Lower leg skin (tissue), 4 donors: ENCODE data around the gene FAM120C. TPM values are rescaled to one million over a fixed set of nuclear protein-coding genes. Genes with fewer than 3 reads are reported as not detected.

Experiments used
- DNase-seq, 2 donors: peaks; one replicate each; pipeline ENCODE4 v3.0.0-alpha.2; 2019; ENCODE audit warnings: low spot score in 2 of 2
- H3K4me3 ChIP-seq: fragments of 200-600 bp; sonication (generic); 2 replicates; pipeline ENCODE4 v1.5.1; 2017; ENCODE audit warnings: mild to moderate bottlenecking, low read depth; ENCODE audit not compliant: poor library complexity, severe bottlenecking
- CTCF ChIP-seq, 3 donors: fragments of 450-650 bp; IDR thresholded peaks; one replicate each; pipeline ENCODE4 v1.5.1; 2016; ENCODE audit warnings: antibody characterized with exemption in 3 of 3, mild to moderate bottlenecking in 3 of 3, moderate library complexity in 2 of 3
- POLR2A ChIP-seq, 2 donors: fragments of 450-650 bp; IDR thresholded peaks; one replicate each; pipeline ENCODE4 v1.6.1; 2016 to 2017; ENCODE audit warnings: antibody characterized with exemption in 2 of 2, mild to moderate bottlenecking in 1 of 2, moderate library complexity in 1 of 2
- WGBS, 2 donors: methylation state at CpG; one replicate each; pipeline ENCODE4 v1.1.5; 2018; 5-methylcytosine and 5-hydroxymethylcytosine counted together
- intact Hi-C: fragments of 100-400 bp; cut with DNase I; formaldehyde crosslinking; loops from one replicate; pipeline ENCODE4 v1.15.0; 2023; ENCODE audit warnings: low total_unique reads
- total RNA-seq, 4 donors: library from RNA; depleted of rRNA; stranded (reverse); fragments of >200 nt; gene quantifications; one replicate each; pipeline ENCODE4 v1.1.0, GENCODE V29; 2016

FAM120C gene
- total RNA-seq, 4 donors from 2014 or later: 6.1 to 9.7 (median 8.2) TPM

- WGBS, 2 donors: 0 to 52% methylated on average over 56 to 65 of the region's 66 CpGs
- peak; percentile 92 to 98 for DNase-seq
- intact Hi-C loops: no loop called here
- peak within 1 kb of the TSS; percentile 63 for H3K4me3 ChIP-seq
- TF ChIP-seq POLR2A (IDR thresholded peaks at IDR 0.05) (no peak), CTCF (IDR thresholded peaks at IDR 0.05) (no peak)
These were observed 138.8 kb downstream of the FAM120C start, which contains the start of gene PHF8 for GRCh38 chrX:54044126-54044876. TSS of gene PHF8 (minus strand) at chrX:54044473. CDS start at chrX:54042728, 1,745 bp downstream.

- TF ChIP-seq CTCF (IDR thresholded peaks at IDR 0.05): no peak
- TF ChIP-seq POLR2A (IDR thresholded peaks at IDR 0.05): no peak
- intact Hi-C loops: no loop called here
- DNase-seq: peak in 1 of 2 donors; percentile 13
- 1 to 40% methylated on average over 16 to 22 of the region's 43 CpGs for WGBS, 2 donors
- H3K4me3 ChIP-seq: peak overlapping the region; percentile 63
These were observed 139.4 kb downstream of the FAM120C start for GRCh38 chrX:54043541-54044125.

- intact Hi-C loops: no loop called here
- peak overlapping the region; percentile 3 for H3K4me3 ChIP-seq
- 0 to 35% methylated on average over 11 of the region's 11 CpGs for WGBS, 2 donors
- TF ChIP-seq CTCF (IDR thresholded peaks at IDR 0.05) (no peak), POLR2A (IDR thresholded peaks at IDR 0.05) (no peak)
- DNase-seq: no peak
These were observed 140.0 kb downstream of the FAM120C start for GRCh38 chrX:54043056-54043455.

GRCh38 chrX:54042609-54043021 lies 140.4 kb downstream of the FAM120C start:
- peak in 1 of 2 donors; percentile 16 for DNase-seq
- TF ChIP-seq CTCF (IDR thresholded peaks at IDR 0.05) (no peak), POLR2A (IDR thresholded peaks at IDR 0.05) (no peak)
- 0 to 45% methylated on average over 3 to 26 of the region's 26 CpGs for WGBS, 2 donors
- H3K4me3 ChIP-seq: no peak overlapping the region
- intact Hi-C loops: no loop called here

GRCh38 chrX:54030329-54030728 lies 152.7 kb downstream of the FAM120C start:
- 90 to 95% methylated on average over 4 of the region's 4 CpGs for WGBS, 2 donors
- intact Hi-C loops: no loop called here
- no peak for DNase-seq
- H3K4me3 ChIP-seq: no peak overlapping the region
- TF ChIP-seq POLR2A (IDR thresholded peaks at IDR 0.05): no peak
- TF ChIP-seq CTCF (IDR thresholded peaks at IDR 0.05): no peak
